Measurements from ENCODE around the gene PPAN. TPM values are rescaled to one million over a fixed set of nuclear protein-coding genes. Genes with fewer than 3 reads are reported as not detected.

PPAN gene
- total RNA-seq, 4 donors from 2014 or later = 38.7 to 61.3 (median 52.9) TPM

DNA sequence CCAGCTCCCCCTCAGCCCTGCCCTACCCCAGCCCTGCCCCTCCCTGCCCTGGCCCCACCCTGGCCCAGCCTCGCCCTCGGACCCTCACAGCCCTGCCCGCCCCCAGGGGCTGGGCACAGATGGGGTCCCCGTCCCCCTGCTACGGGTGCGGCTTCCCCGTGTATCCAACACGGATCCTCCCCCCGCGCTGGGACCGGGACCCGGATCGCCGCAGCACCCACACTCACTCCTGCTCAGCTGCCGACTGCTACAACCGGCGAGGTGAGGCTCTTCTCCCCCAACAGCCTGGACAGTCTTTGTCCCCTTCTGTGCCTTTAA, 14.8 kb upstream of the PPAN start:
- H3K4me3 ChIP-seq (ENCODE audit: low read depth, poor library complexity, severe bottlenecking) = no peak overlapping the region
- intact Hi-C loops (cut with DNase I; ENCODE audit: low total_unique reads) = no loop called here
- DNase-seq (ENCODE audit: low spot score in 2 of 2) = no peak
- no peak for TF ChIP-seq POLR2A (IDR thresholded peaks at IDR 0.05)
- TF ChIP-seq, protein P1, sequence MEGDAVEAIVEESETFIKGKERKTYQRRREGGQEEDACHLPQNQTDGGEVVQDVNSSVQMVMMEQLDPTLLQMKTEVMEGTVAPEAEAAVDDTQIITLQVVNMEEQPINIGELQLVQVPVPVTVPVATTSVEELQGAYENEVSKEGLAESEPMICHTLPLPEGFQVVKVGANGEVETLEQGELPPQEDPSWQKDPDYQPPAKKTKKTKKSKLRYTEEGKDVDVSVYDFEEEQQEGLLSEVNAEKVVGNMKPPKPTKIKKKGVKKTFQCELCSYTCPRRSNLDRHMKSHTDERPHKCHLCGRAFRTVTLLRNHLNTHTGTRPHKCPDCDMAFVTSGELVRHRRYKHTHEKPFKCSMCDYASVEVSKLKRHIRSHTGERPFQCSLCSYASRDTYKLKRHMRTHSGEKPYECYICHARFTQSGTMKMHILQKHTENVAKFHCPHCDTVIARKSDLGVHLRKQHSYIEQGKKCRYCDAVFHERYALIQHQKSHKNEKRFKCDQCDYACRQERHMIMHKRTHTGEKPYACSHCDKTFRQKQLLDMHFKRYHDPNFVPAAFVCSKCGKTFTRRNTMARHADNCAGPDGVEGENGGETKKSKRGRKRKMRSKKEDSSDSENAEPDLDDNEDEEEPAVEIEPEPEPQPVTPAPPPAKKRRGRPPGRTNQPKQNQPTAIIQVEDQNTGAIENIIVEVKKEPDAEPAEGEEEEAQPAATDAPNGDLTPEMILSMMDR (IDR thresholded peaks at IDR 0.05) = no peak
- WGBS, 2 donors = 90 to 92% methylated on average over 12 to 16 of the region's 17 CpGs

DNA sequence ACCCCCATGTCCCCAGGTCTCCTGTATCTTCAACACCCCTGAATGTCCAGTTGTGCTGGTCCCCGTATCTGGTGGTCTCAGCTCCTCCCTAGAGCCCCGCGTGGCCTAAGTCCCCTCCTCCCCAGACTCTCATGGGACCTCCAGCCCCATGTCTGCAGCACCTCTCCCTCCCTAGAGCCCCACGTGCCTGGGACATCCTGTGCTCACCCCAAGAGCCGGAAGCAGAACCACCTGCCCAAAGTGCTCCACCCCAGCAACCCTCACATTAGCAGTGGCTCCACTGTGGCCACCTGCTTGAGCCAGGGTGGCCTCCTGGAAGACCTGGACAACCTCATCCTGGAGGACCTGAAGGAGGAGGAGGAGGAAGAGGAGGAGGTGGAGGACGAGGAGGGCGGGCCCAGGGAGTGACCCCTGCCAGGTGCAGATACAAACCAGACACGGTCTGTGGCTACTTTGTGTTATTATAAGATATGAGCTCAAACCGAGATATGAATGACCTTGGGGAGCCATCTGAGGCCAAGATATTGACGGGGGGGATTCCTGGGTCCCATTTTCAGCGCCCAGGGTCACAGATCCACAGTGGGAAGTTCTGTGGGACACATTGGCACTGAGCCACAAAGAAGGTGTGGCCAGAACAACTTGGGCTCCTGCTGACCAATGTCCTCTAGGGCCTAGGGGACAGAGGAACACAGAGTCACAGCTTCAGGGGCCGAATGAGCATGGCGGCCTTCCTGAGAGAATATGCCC, 14.1 kb upstream of the PPAN start:
- TF ChIP-seq POLR2A (IDR thresholded peaks at IDR 0.05) = no peak
- WGBS, 2 donors = 89 to 90% methylated on average over 13 of the region's 13 CpGs
- DNase-seq (ENCODE audit: low spot score in 2 of 2) = no peak
- no peak overlapping the region for H3K4me3 ChIP-seq (ENCODE audit: low read depth, poor library complexity, severe bottlenecking)
- intact Hi-C loops (cut with DNase I; ENCODE audit: low total_unique reads) = no loop called here

DNA sequence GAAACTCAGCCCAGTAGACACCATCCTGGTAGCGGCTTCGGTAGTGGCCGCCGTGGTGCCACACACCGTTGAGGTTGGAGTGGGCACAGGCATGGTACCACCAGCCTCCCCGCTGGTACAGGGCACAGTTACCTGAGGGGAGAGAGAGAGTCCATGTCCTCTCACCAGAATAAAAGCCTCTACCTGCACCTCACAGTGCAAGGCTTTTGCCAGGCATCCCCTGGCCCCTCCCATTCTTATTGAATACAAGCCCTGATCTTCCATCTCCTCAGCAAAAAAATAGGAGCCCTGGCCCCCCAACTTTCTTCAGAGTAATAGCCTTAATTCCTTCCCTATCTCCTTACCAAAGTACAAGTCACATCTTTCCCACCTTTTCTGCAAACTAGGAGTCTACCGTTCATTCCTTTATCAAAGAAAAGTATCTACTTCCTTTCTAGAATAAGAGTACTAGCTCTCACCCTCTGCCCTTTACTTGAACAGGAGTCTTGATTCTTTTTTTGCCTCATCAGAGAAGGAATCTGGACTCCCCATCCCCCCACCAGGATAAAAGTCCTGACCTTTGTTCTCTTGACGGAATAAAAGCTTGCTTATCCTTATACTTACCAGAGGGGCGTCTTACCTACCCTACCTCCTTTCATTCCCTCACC, 13.4 kb upstream of the PPAN start:
- intact Hi-C loops (cut with DNase I; ENCODE audit: low total_unique reads) = no loop called here
- TF ChIP-seq POLR2A (IDR thresholded peaks at IDR 0.05) = no peak
- TF ChIP-seq, protein P1 (IDR thresholded peaks at IDR 0.05) = no peak
- H3K4me3 ChIP-seq (ENCODE audit: low read depth, poor library complexity, severe bottlenecking) = no peak overlapping the region
- 89 to 96% methylated on average over 7 to 9 of the region's 9 CpGs for WGBS, 2 donors
- DNase-seq (ENCODE audit: low spot score in 2 of 2) = no peak

GRCh38 chr19:10093295-10094186, 12.6 kb upstream of the PPAN start:
- intact Hi-C loops (cut with DNase I; ENCODE audit: low total_unique reads) = no loop called here
- H3K4me3 ChIP-seq (ENCODE audit: low read depth, poor library complexity, severe bottlenecking) = no peak overlapping the region
- TF ChIP-seq, protein P1 (IDR thresholded peaks at IDR 0.05) = no peak
- no peak for TF ChIP-seq POLR2A (IDR thresholded peaks at IDR 0.05)
- no peak for DNase-seq (ENCODE audit: low spot score in 2 of 2)
- WGBS, 2 donors = 82 to 86% methylated on average over 22 of the region's 22 CpGs

DNA sequence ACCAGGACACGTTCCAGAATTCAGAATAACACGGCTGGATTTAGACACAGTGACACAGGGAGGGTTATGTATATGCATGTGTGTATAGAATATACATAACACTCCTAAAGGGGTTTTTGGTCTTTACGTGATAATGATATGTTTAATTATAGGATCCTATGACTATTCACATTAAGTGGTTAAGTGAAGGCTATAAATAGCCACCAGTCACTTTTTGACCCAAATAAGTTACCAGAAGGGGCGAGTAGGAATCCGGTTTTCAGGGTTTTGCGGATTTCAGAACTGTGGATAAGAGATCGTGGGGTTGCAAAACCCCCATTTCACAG, 10.6 kb upstream of the PPAN start:
- no peak for TF ChIP-seq POLR2A (IDR thresholded peaks at IDR 0.05)
- TF ChIP-seq, protein P1 (IDR thresholded peaks at IDR 0.05) = no peak
- H3K4me3 ChIP-seq (ENCODE audit: low read depth, poor library complexity, severe bottlenecking) = no peak overlapping the region
- DNase-seq (ENCODE audit: low spot score in 2 of 2) = no peak
- intact Hi-C loops (cut with DNase I; ENCODE audit: low total_unique reads) = no loop called here
- 26 to 36% methylated on average over 7 of the region's 7 CpGs for WGBS, 2 donors

All from lower leg skin (tissue), 4 donors.